RPMI7951 (cell line): ENCODE measurements around the gene TBC1D8. TPM values are rescaled to one million over a fixed set of nuclear protein-coding genes. Genes with fewer than 3 reads are reported as not detected.
"Not testable (repeated sequence)": the region's sequence is repeated elsewhere in the genome, so short reads cannot be mapped to it uniquely, and the experiment has no call there.

Experiments used
- DNase-seq: peaks from one replicate; pipeline ENCODE4 v3.0.0-alpha.2; 2012; ENCODE audit warnings: low read depth
- total RNA-seq: library from RNA; depleted of rRNA; stranded (reverse); fragments of >200 nt; shearing (Covaris generic); gene quantifications from 2 replicates; pipeline ENCODE4 v1.2.3, GENCODE V29; 2014; rRNA removed

Gene TBC1D8
- total RNA-seq: 8.0 and 14.5 TPM in 2 replicates

DNA sequence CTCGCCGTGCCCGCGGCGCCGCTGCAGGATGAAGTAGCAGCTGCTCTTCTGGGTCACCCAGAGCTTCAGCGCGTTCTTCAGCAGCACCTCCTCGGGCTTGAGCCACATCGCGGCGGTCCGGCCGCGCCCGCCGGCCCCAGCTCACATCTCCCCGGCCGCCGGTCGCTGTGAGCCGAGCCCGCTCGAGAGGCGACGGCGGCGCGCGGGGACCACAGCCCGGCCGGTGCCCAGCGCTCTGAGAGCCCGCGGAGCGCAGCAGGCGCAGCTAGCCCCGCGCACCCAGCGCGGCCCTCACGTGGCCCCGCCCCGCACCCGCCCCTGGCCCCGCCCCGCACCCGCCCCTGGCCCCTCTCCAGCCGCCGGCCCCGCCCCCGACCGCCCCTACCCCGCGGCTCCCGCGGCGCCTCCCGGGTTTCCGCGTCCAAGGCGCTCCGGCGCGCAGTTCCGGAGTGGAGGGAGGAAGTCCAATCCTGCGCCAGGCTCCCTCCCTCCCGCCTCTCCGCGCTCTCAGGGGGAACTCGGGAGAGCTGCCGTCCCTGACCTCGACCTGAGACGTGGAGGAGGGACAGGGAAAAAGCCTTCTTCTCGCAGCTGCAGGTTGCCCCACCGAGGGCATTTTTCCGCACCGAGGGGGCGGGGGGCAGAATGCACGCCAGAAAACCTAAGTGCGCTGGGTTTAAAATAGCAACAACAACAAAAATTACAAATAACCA is at the start of gene TBC1D8:
Gene TBC1D8, minus strand, starts transcription at position 237 of the 713 bp plus-strand sequence. Its CDS starts 129 bp downstream, at position 108.
- DNase-seq: peak; percentile 86

DNA sequence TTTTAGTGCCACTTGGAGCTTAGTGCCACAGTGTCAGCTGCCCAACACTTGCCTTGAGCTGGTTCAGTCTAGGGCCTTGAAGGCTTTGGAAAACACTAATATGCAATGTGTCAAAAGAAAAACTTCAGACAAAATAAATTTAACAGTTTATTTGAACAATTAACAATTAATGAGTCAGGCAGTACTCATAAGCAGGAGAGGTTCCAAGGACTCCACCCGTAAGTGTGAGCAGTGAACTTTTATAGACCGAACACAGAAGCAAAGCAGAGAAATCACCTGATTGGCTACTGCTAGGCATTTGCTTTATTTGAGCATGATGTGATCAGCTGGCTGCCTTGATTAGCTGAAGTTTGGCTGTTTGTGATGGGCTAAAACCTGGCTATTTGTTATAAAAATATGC is 49.5 kb upstream of the TBC1D8 start:
- DNase-seq: peak; percentile 39

DNA sequence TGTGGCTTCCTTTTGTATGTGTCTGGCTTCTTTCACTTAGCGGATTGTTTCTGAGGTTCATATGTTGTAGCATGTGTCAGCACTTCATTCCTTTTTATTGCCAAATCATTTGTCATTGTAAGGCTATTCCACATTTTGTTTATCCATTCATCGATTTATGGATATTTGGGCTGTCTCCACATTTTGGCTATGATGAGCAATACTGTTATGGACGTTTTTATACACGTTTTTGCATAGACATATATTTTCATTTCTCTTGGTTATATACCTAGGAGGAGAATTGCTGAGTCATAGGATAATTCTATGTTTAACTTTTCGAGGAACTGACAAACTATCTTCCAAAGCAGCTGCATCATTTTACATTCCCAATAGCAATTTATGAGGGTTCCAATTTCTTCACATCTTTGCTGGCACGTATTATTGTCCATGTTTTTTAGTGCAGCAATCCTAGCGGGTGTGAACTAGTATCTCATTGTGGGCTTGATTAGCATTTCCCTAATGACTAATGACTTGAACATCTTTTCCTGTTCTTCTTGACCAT is 48.1 kb upstream of the TBC1D8 start:
- peak; percentile 24 for DNase-seq

GRCh38 chr2:101197814-101198213 is 46.6 kb upstream of the TBC1D8 start:
- no peak for DNase-seq

GRCh38 chr2:101197215-101197745 is 46.1 kb upstream of the TBC1D8 start:
- peak; percentile 28 for DNase-seq

GRCh38 chr2:101195871-101196661 is 44.9 kb upstream of the TBC1D8 start:
- DNase-seq: no peak

DNA sequence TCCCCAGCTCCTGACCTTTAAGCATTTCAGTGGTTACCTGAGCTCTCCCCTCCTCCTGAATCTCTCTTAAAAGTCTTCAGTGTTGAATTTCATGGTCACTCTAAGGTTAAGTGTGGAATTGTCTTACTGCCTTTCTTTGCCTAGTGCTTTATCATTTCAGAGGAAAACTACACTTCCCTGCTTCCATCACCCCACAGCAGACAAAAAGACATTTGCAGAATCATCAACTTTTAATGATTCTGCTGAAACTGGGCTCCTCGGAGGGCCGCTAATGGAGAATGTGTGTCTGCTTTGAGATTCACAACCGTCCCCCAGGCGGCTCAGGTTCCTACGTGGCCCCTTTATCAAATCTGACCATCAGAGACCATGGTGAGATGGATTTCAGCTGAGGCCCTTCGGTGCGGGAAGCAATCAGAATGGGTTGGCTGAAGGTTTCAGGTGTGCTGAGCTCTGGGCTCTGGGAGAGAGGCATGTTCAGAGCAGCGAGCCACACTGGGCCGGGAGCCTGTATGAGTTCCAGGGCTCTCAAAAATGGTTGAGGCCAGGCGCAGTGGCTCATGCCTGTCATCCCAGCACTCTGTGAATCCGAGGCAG is 41.9 kb upstream of the TBC1D8 start:
- no peak for DNase-seq

- no peak for DNase-seq
Observed at GRCh38 chr2:101190747-101191516, 39.8 kb upstream of the TBC1D8 start.

DNA sequence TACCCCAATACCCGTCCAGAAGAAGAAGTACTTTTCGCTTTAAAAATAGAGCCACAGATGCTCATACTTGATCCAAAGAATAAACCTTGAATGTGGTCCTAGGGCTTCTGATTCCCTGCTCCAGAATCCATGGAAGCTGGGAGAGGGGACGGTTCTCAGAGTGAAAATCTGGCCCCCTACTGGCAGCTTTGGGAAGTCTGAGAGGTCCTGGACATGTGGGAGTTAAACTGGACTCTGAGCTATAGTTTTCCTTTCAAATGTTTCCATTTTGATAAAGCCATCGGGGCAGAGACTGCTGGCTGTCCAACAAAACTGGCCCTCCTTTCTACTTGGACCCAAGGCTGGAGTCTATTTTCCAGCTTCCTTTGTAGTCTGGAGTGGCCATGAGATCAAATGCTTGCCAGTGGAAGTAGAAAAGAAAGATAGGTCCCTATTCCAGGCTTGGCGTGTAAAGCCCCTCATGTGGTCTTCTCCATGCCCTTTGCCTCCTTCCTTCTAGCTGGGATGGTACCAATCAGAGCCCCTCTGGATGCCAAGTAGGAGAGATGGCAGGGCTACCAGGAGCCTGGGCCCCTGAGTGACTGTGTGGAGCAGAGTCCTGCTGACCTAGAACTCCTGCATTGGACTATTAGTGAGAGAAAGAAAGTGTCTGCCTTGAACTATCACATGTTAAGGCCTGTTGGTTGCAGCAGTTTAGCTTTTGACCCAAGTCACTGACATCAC is 37.7 kb upstream of the TBC1D8 start:
- DNase-seq: peak; percentile 60

DNA sequence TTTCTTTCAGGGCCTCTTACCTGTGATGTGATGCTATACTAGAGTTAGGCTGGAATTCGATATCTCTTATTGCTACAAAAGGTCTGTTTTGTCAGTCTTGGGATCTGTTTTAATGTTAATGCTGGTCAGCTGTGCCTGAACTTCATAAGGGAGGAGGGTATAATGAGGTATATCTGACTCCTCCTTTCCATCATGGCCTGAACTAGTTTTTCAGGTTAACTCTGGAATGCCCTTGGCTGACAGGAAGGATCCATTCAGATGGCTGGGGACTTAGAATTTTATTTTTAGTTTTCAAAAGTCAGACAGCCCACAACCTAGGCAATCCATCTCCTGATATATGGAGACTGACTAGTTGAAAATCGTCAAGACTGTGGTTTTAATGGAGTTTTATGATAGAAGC is 35.9 kb upstream of the TBC1D8 start:
- DNase-seq: no peak

- DNase-seq: no peak
Observed at GRCh38 chr2:101185656-101186055, 34.5 kb upstream of the TBC1D8 start.

DNA sequence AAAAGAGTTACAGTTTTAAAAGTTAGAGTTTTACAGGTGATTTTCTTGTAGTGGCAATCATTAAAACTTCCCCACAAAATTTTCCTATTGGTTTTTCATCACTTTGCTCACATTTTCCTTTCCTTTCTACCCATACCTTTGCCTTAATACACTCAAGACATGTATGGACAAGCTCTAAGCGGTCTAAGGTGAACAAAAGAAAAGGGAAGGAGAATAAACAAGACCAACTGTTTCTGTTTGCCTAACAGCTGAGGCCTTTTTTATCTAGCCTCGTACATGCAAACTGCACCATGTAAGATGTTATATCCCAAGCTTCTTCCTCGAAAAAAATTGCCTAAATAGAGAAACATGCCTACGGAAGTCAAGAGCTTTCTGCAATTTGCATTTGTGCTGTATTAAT is 33.9 kb upstream of the TBC1D8 start:
- no peak for DNase-seq

DNA sequence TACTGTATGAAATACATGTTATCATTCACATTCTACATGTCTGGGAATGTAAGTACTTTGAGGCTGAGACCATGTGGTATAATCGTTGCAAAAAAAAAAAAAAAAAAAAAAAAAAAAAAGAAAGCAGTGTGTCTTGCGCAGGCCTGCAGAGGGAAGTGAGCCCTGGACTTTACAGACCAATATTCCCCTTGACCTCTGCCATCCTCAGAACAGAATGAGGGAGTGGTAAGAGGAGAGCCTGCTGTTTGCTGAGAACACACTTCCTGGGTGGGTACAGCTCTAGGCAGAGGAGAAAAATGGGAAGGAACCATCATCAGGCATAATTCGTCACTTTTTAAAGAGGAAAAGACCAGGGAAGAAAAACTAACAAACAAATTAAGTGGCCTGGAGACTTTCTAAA is 28.8 kb upstream of the TBC1D8 start:
- no peak for DNase-seq

DNA sequence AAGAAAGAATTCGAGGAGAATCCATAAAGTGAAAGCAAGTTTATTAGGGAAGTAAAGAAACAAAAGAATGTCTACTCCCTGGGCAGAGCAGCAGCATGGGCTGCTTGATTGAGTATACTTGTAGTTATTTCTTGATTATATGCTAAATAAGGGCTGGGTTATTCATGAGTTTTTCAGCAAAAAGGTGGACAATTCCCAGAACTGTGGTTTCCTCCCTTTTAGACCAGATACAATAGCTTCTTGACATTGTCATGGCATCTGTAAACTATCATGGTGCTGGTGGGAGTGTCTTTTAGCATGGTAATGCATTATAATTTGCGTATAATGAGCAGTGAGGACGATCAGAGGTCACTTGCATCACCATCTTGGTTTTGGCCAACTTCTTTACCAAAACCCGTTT is 25.6 kb upstream of the TBC1D8 start:
- no peak for DNase-seq

DNA sequence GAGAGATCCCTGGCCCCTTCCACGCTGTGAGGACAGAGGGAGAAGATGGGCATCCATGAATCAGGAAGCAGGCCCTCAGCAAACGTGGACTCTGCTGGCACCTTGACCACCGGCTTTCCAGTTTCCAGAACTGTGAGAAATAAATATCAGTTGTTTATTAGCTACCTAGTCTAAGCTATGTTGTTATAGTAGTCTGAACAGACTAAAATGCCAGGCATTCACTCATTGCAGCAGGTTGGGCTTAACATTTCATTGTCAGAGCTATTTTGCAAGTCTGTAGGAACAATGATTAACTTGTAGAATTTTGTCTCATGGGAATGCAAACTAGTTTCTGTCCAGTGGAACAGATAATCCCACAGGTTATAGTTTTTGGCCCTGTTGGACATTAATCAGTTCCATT is 24.8 kb upstream of the TBC1D8 start:
- no peak for DNase-seq

GRCh38 chr2:101173707-101174295 is 22.6 kb upstream of the TBC1D8 start:
- DNase-seq: no peak

- DNase-seq: not testable (repeated sequence)
Observed at GRCh38 chr2:101169822-101170221, 18.6 kb upstream of the TBC1D8 start.

- DNase-seq: no peak
Observed at GRCh38 chr2:101168706-101169105, 17.5 kb upstream of the TBC1D8 start.

DNA sequence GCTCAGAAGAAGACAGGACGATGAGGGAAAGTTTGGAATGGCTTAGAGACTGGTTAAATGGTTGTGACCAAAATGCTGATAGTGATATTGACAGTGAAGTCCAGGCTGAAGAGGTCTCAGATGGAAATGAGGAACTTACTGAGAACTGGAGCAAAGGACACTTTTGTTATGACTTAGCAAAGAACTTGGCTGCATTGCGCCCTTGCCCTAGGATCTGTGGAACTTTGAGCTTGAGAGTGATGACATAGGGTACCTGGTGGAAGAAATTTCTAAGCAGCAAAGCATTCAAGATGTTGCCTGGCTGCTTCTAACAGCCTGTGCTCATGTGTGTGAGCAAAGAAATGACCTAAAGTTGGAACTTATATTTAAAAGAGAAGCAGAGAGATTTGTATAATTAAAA is 16.4 kb upstream of the TBC1D8 start:
- not testable (repeated sequence) for DNase-seq

- DNase-seq: no peak
Observed at GRCh38 chr2:101164021-101164420, 12.8 kb upstream of the TBC1D8 start.
